Smooth muscle cell (in vitro differentiated cells): ENCODE results near the gene LARGE1. TPM values are rescaled to one million over a fixed set of nuclear protein-coding genes. Genes with fewer than 3 reads are reported as not detected.

ENCODE experiments used
- DNase-seq: peaks from one replicate; lab custom pipeline; 2025; ENCODE audit not compliant: unreplicated experiment; lab: John Stamatoyannopoulos, UW
- H2AFZ ChIP-seq: fragments of 200-600 bp; sonication (generic); 2 replicates; pipeline ENCODE4 v1.6.0; 2016; ENCODE audit warnings: antibody characterized with exemption, low read depth, mild to moderate bottlenecking
- H3F3A ChIP-seq: fragments of 200-600 bp; sonication (generic); 2 replicates; pipeline ENCODE4 v1.6.0; 2017; ENCODE audit warnings: antibody characterized with exemption, low read depth
- H3K27ac ChIP-seq: fragments of 200-600 bp; sonication (generic); 2 replicates; pipeline ENCODE4 v1.5.1; 2016; ENCODE audit warnings: low read depth, mild to moderate bottlenecking
- H3K27me3 ChIP-seq: fragments of 200-600 bp; sonication (generic); 2 replicates; pipeline ENCODE4 v1.6.1; 2016; ENCODE audit warnings: low read depth, mild to moderate bottlenecking
- H3K36me3 ChIP-seq: fragments of 200-600 bp; sonication (generic); 2 replicates; pipeline ENCODE4 v1.5.1; 2016; ENCODE audit warnings: low read depth
- H3K4me1 ChIP-seq: fragments of 200-600 bp; sonication (generic); 2 replicates; pipeline ENCODE4 v1.5.1; 2016; ENCODE audit warnings: low read depth
- H3K4me2 ChIP-seq: fragments of 200-600 bp; sonication (generic); 2 replicates; pipeline ENCODE4 v1.6.0; 2016; ENCODE audit warnings: mild to moderate bottlenecking
- H3K4me3 ChIP-seq: fragments of 200-600 bp; sonication (generic); 2 replicates; pipeline ENCODE4 v1.5.1; 2016; ENCODE audit warnings: mild to moderate bottlenecking
- H3K79me2 ChIP-seq: fragments of 200-600 bp; sonication (generic); 2 replicates; pipeline ENCODE4 v1.6.0; 2016; ENCODE audit warnings: low read depth, mild to moderate bottlenecking
- H3K9ac ChIP-seq: fragments of 200-600 bp; sonication (generic); 2 replicates; pipeline ENCODE4 v1.6.0; 2016; ENCODE audit warnings: low read depth
- H3K9me3 ChIP-seq: fragments of 200-600 bp; sonication (generic); replicated peaks from 2 replicates; pipeline ENCODE4 v1.5.1; 2016; ENCODE audit warnings: low read depth
- H4K20me1 ChIP-seq: fragments of 200-600 bp; sonication (generic); 2 replicates; pipeline ENCODE4 v1.6.0; 2016; ENCODE audit warnings: low read depth
- WGBS: methylation state at CpG from one replicate; pipeline ENCODE4 v1.1.7; 2016; ENCODE audit warnings: low lambda C conversion rate; 5-methylcytosine and 5-hydroxymethylcytosine counted together
- polyA plus RNA-seq: library from polyadenylated mRNA; unstranded; fragments of >200 nt; fragmentation: Nextera tagmentation; extraction: Ambion mirVana; gene quantifications from 2 replicates; pipeline ENCODE4 v1.2.1, GENCODE V29; 2016
- total RNA-seq: library from RNA; depleted of rRNA; stranded (reverse); fragments of >200 nt; gene quantifications from 2 replicates; pipeline ENCODE4 v1.2.3, GENCODE V29; 2014
- TF ChIP-seq, protein P1 (sequence below): fragments of 200-600 bp; sonication (generic); IDR thresholded peaks from 2 replicates; pipeline ENCODE4 v1.5.1; 2017; ENCODE audit warnings: borderline replicate concordance, mild to moderate bottlenecking, antibody characterized with exemption; ENCODE audit not compliant: insufficient read depth, poor library complexity, severe bottlenecking

LARGE1 gene
- total and polyA plus RNA-seq, 2 experiments from 2014 or later, result 11.9 to 18.0 TPM

DNA sequence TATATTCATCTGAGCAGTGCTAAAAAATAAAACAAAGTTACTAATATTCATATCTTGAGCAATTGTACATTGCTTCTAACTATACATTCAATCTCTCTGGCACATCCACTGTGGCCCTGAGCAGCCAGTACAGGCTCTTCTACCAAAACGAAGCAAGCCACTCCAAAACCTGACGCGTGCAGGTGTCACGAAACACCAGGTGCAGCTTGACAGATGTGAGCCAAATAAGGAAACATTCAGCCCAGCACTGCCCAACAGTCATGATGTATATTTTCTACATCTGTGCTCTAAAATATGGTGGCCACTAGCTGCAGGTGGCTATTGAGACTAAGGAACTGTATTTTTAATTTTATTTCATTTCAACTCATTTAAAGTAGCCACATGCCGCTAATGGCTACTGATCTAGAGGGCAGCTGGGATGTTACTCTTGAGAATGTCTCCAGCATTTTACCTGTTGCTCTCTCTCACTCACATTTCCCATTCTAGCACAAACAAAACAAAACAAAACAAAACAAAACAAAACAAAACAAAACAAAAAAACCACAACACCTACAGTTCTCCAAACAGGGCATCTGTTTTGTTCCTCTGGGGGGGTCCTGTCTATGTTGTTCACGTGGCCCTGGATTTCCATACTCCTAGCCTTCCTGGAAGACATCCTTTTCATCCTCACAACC lies 77.7 kb downstream of the LARGE1 start:
- peaks cover 5% of the 10 kb centered on the region for H4K20me1 ChIP-seq
- H3K9ac ChIP-seq, result no peak overlapping the region
- TF ChIP-seq, protein P1, sequence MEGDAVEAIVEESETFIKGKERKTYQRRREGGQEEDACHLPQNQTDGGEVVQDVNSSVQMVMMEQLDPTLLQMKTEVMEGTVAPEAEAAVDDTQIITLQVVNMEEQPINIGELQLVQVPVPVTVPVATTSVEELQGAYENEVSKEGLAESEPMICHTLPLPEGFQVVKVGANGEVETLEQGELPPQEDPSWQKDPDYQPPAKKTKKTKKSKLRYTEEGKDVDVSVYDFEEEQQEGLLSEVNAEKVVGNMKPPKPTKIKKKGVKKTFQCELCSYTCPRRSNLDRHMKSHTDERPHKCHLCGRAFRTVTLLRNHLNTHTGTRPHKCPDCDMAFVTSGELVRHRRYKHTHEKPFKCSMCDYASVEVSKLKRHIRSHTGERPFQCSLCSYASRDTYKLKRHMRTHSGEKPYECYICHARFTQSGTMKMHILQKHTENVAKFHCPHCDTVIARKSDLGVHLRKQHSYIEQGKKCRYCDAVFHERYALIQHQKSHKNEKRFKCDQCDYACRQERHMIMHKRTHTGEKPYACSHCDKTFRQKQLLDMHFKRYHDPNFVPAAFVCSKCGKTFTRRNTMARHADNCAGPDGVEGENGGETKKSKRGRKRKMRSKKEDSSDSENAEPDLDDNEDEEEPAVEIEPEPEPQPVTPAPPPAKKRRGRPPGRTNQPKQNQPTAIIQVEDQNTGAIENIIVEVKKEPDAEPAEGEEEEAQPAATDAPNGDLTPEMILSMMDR, result no peak
- 90% methylated on average over 6 of the region's 6 CpGs for WGBS
- no peak overlapping the region for H3K27ac ChIP-seq
- no peak overlapping the region for H3K4me3 ChIP-seq
- no peaks in the 10 kb centered on the region for H3K36me3 ChIP-seq
- H3K9me3 ChIP-seq, result no peaks in the 10 kb centered on the region
- no peaks in the 10 kb centered on the region for H3K4me1 ChIP-seq
- H3K27me3 ChIP-seq, result no peaks in the 10 kb centered on the region
- H2AFZ ChIP-seq, result no peak overlapping the region
- H3F3A ChIP-seq, result no peaks in the 10 kb centered on the region
- no peak for DNase-seq
- peaks cover 5% of the 10 kb centered on the region for H3K79me2 ChIP-seq
- no peak overlapping the region for H3K4me2 ChIP-seq

DNA sequence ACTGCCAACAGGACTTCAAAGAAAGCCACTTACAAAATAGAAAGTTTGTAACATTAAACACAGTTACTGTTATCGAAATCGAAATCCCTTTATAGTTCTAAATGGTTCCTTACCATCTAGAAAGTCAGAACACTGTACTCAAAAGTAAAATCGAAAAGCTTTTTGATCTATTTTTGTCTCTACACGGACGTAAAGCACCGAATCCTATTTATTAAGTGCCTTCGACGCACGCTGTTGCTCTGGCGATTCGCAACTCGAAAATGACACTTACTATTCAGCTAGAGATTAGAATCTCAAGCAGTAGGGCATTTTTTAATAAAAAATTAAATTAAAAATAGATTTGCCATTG lies 78.3 kb downstream of the LARGE1 start:
- Histone ChIP-seq H4K20me1 (peaks cover 5% of the 10 kb centered on the region), H3K36me3 (no peaks in the 10 kb centered on the region), H3K4me1 (no peaks in the 10 kb centered on the region), H3F3A (no peaks in the 10 kb centered on the region), H3K4me3 (no peak overlapping the region), H3K9me3 (no peaks in the 10 kb centered on the region), H3K27me3 (no peaks in the 10 kb centered on the region), H3K4me2 (no peak overlapping the region), H2AFZ (no peak overlapping the region), H3K79me2 (peaks cover 3% of the 10 kb centered on the region), H3K9ac (no peak overlapping the region), H3K27ac (no peak overlapping the region)
- WGBS, result 94% methylated on average over 12 of the region's 12 CpGs
- no peak for DNase-seq
- TF ChIP-seq, protein P1, result no peak

DNA sequence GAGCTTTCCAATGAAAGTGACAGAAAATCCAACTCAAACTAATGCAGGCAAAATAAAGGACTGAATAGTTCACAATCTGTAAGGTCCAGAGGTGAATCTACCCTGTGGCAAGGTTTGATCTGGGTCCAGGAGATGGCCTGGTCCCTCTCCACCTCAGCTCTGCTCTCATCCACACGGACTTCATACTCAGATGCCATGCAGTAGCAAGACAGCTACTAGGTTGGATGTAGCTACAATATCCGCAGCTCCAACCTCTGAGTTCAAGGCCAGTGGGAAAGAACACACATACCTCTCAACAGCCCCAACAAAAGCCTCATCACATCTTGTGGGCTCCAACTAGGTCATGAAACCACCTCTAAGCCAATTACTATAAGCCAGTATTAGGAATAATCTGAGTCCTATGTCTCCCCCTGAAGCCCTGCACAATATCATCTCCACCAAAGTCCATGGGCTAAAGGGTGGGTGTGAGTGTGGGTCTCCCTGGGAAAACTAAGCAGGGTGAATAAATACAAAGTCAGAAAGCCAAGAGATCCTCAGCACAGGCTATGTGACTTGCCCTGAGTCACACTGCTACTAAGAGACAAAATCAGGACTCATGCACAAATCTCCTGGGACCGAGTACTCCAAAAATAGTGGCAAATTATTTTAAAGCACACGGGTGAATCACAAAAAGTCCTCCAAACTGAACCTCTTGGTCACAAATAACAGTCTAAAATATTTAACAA lies 78.8 kb downstream of the LARGE1 start:
- no peaks in the 10 kb centered on the region for H3F3A ChIP-seq
- no peak overlapping the region for H3K4me2 ChIP-seq
- peaks cover 7% of the 10 kb centered on the region for H4K20me1 ChIP-seq
- TF ChIP-seq, protein P1, result no peak
- no peak overlapping the region for H2AFZ ChIP-seq
- no peaks in the 10 kb centered on the region for H3K36me3 ChIP-seq
- H3K4me1 ChIP-seq, result no peaks in the 10 kb centered on the region
- H3K4me3 ChIP-seq, result no peak overlapping the region
- H3K9me3 ChIP-seq, result no peaks in the 10 kb centered on the region
- DNase-seq, result no peak
- WGBS, result 82% methylated on average over 4 of the region's 4 CpGs
- no peak overlapping the region for H3K9ac ChIP-seq
- H3K27me3 ChIP-seq, result no peaks in the 10 kb centered on the region
- H3K79me2 ChIP-seq, result peaks cover 3% of the 10 kb centered on the region
- H3K27ac ChIP-seq, result no peak overlapping the region
